ENCODE data around the gene CALML5.

Gene CALML5

GRCh38 chr10:5525561-5526341 is 26.4 kb upstream of the CALML5 start:
- DNase-seq (ENCODE audit: low read depth, low spot score): no peak
- no peak overlapping the region for H3K4me3 ChIP-seq (ENCODE audit: low read depth, low read length)
- TF ChIP-seq, protein P1, sequence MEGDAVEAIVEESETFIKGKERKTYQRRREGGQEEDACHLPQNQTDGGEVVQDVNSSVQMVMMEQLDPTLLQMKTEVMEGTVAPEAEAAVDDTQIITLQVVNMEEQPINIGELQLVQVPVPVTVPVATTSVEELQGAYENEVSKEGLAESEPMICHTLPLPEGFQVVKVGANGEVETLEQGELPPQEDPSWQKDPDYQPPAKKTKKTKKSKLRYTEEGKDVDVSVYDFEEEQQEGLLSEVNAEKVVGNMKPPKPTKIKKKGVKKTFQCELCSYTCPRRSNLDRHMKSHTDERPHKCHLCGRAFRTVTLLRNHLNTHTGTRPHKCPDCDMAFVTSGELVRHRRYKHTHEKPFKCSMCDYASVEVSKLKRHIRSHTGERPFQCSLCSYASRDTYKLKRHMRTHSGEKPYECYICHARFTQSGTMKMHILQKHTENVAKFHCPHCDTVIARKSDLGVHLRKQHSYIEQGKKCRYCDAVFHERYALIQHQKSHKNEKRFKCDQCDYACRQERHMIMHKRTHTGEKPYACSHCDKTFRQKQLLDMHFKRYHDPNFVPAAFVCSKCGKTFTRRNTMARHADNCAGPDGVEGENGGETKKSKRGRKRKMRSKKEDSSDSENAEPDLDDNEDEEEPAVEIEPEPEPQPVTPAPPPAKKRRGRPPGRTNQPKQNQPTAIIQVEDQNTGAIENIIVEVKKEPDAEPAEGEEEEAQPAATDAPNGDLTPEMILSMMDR (IDR thresholded peaks at IDR 0.05; ENCODE audit: low read depth, low read length): no peak
- in situ Hi-C loops (cut with HindIII; ENCODE audit: low sequenced_read_pairs): no loop called here

DNA sequence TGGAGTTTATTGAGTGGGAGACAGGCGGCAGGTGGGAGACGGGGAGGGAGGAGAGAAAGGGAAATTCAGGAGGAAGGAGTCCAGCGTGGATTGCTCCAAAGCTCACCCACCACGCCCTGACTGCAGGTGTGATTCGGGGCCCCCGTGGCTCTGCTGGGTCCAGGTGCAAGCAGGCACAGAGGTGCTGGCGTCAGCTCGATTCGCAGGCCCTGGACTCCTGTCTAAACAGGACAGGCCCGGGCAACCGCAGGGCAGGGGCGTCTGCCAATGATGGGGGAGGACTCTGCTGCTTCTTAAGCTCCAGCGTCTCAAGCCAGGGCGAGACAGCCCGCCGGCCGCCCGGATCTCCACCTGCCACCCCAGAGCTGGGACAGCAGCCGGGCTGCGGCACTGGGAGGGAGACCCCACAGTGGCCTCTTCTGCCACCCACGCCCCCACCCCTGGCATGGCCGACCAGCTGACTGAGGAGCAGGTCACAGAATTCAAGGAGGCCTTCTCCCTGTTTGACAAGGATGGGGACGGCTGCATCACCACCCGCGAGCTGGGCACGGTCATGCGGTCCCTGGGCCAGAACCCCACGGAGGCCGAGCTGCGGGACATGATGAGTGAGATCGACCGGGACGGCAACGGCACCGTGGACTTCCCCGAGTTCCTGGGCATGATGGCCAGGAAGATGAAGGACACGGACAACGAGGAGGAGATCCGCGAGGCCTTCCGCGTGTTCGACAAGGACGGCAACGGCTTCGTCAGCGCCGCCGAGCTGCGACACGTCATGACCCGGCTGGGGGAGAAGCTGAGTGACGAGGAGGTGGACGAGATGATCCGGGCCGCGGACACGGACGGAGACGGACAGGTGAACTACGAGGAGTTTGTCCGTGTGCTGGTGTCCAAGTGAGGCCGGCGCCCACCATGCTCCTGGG is 25.5 kb upstream of the CALML5 start, which contains the start of gene CALML3:
Gene CALML3 (plus strand): TSS at position 321 of the 920 bp plus-strand sequence. CDS start 125 bp downstream, at position 446.
- TF ChIP-seq, protein P1 (IDR thresholded peaks at IDR 0.05; ENCODE audit: low read depth, low read length): no peak
- no peak for DNase-seq (ENCODE audit: low read depth, low spot score)
- no peak within 1 kb of the TSS for H3K4me3 ChIP-seq (ENCODE audit: low read depth, low read length)
- in situ Hi-C loops (cut with HindIII; ENCODE audit: low sequenced_read_pairs): no loop called here

- in situ Hi-C loops (cut with HindIII; ENCODE audit: low sequenced_read_pairs): no loop called here
- TF ChIP-seq, protein P1 (IDR thresholded peaks at IDR 0.05; ENCODE audit: low read depth, low read length): no peak
- DNase-seq (ENCODE audit: low read depth, low spot score): no peak
- H3K4me3 ChIP-seq (ENCODE audit: low read depth, low read length): no peak overlapping the region
Observed at GRCh38 chr10:5523796-5524574, 24.6 kb upstream of the CALML5 start.

DNA sequence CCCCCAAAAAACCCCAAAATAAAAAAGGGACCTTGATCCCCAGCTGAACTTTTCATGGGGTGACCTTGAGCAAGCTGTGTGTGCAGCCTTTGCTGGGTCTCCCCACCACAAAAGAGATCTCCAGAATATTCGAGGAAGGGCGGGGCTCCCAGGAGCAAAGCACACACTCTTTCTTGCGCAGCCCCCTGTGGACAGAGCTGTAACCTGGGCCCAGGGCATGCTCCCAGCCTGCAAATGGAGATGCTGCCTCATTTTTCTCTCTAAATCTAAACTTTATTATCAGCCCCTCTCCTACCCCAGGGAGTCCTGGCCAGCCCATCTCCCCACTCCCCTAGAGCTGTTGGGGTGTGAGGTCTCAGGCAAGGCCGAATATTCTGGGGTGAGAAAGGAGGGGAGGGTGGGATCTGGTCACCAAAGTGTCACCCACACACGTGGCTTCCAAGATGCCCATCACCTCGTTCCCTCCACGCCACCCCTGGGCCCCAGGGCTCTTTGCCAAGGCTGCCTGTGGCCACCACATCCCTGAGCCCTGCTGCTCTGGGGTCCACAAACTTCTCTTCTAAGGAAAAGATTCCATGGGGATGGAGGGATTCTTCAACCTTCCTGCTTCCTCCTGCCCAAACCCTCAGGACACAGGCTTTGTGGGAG is 23.7 kb upstream of the CALML5 start:
- H3K4me3 ChIP-seq (ENCODE audit: low read depth, low read length): no peak overlapping the region
- TF ChIP-seq, protein P1 (IDR thresholded peaks at IDR 0.05; ENCODE audit: low read depth, low read length): no peak
- no peak for DNase-seq (ENCODE audit: low read depth, low spot score)
- in situ Hi-C loops (cut with HindIII; ENCODE audit: low sequenced_read_pairs): no loop called here

GRCh38 chr10:5519054-5519453 is 19.7 kb upstream of the CALML5 start:
- TF ChIP-seq, protein P1 (IDR thresholded peaks at IDR 0.05; ENCODE audit: low read depth, low read length): no peak
- in situ Hi-C loops (cut with HindIII; ENCODE audit: low sequenced_read_pairs): no loop called here
- no peak for DNase-seq (ENCODE audit: low read depth, low spot score)
- no peak overlapping the region for H3K4me3 ChIP-seq (ENCODE audit: low read depth, low read length)
